RWPE2 (cell line): Measurements from ENCODE around the gene KDM6A.

ENCODE experiments used
- ATAC-seq: fragments of 200-7000 bp; cut with Tn5 transposase; 3 replicates; pipeline ENCODE4 v1.9.1; 2021; ENCODE audit warnings: low read depth
- DNase-seq: peaks from one replicate; pipeline ENCODE4 v3.0.0-alpha.2; 2020; ENCODE audit warnings: low spot score
- H3K27ac ChIP-seq: fragments of 450-650 bp; 2 replicates; pipeline ENCODE4 v1.5.1; 2017; ENCODE audit warnings: mild to moderate bottlenecking; ENCODE audit not compliant: poor library complexity, severe bottlenecking
- H3K27me3 ChIP-seq: fragments of 250-450 bp; sonication (Bioruptor Pico); 2 replicates; pipeline ENCODE4 v1.5.1; 2021; ENCODE audit warnings: mild to moderate bottlenecking, moderate library complexity; ENCODE audit not compliant: insufficient read depth, poor library complexity, severe bottlenecking
- H3K36me3 ChIP-seq: fragments of 250-450 bp; sonication (Bioruptor Pico); 2 replicates; pipeline ENCODE4 v1.5.1; 2020; ENCODE audit warnings: low read depth, mild to moderate bottlenecking, moderate library complexity
- H3K4me1 ChIP-seq: fragments of 250-450 bp; sonication (Bioruptor Pico); 2 replicates; pipeline ENCODE4 v1.5.1; 2021; ENCODE audit warnings: mild to moderate bottlenecking, moderate library complexity; ENCODE audit not compliant: insufficient read depth, poor library complexity, severe bottlenecking
- H3K4me3 ChIP-seq: fragments of 250-450 bp; sonication (Bioruptor Pico); 2 replicates; pipeline ENCODE4 v1.5.1; 2021; ENCODE audit warnings: mild to moderate bottlenecking, moderate library complexity; ENCODE audit not compliant: severe bottlenecking
- H3K9me3 ChIP-seq: fragments of 250-450 bp; sonication (Bioruptor Pico); 2 replicates; pipeline ENCODE4 v1.5.1; 2021; ENCODE audit warnings: mild to moderate bottlenecking, moderate library complexity; ENCODE audit not compliant: severe bottlenecking
- CTCF ChIP-seq: fragments of 450-650 bp; IDR thresholded peaks from one replicate; pipeline ENCODE4 v1.5.1; 2017; ENCODE audit warnings: mild to moderate bottlenecking, moderate library complexity; ENCODE audit not compliant: poor library complexity, severe bottlenecking

The KDM6A gene

GRCh38 chrX:45140812-45141211 is 267.8 kb downstream of the KDM6A start:
- TF ChIP-seq CTCF, result no peak
- no peaks in the 10 kb centered on the region for H3K36me3 ChIP-seq

DNA sequence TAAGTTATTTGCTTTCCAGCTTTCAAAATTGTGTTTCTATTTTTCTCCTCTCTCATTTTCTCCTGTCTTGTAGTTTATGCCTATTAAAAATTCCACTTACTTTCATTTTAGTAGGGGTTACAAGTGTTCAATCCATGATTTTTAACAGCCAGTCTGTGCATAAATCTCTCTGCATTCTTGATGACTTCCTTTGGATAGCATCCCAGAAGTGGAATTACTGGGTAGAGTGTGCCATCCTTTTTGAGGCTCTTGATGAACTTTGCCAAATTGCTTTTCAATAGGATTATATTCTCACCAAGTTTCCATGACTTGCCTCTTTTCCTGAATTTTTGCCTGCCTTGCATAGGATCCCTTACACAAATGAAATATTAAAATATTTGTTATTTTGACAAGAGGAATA is 269.2 kb downstream of the KDM6A start:
- Histone ChIP-seq H3K36me3 (no peaks in the 10 kb centered on the region), H3K9me3 (no peaks in the 10 kb centered on the region), H3K4me3 (no peak overlapping the region), H3K4me1 (no peaks in the 10 kb centered on the region), H3K27ac (no peak overlapping the region), H3K27me3 (no peaks in the 10 kb centered on the region)
- DNase-seq, result no peak
- TF ChIP-seq CTCF, result no peak
- ATAC-seq, result no peak

More at GRCh38 chrX:45140812-45141211, 267.8 kb downstream of the KDM6A start:
- H3K27me3 ChIP-seq, result no peaks in the 10 kb centered on the region
- H3K9me3 ChIP-seq, result no peaks in the 10 kb centered on the region
- ATAC-seq (no peak), DNase-seq (no peak)
- H3K27ac ChIP-seq, result no peak overlapping the region
- H3K4me1 ChIP-seq, result no peaks in the 10 kb centered on the region
- no peak overlapping the region for H3K4me3 ChIP-seq

DNA sequence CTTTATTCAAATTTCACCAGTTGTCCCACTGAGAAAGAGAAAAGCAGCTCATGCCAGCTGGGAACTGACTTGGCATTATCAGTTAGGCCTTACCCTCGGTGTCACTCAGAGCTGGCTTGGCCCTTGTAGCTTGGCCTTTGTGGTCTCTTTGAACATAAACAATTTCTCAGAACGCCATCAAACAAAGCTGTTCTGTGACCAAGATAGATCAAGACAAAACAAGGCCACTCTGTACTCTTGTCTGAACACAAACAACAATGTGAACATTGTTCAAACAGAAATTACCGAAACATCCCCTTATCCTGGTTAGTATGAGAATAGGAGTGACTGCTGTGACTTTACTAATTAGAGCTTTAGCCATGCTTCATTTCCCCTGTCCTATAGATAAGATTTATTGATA is 270.5 kb downstream of the KDM6A start:
- no peak for ATAC-seq
- Histone ChIP-seq H3K4me1 (no peaks in the 10 kb centered on the region), H3K36me3 (no peaks in the 10 kb centered on the region), H3K27ac (no peak overlapping the region), H3K4me3 (no peak overlapping the region), H3K27me3 (no peaks in the 10 kb centered on the region), H3K9me3 (no peaks in the 10 kb centered on the region)
- no peak for DNase-seq
- TF ChIP-seq CTCF, result no peak

- no peaks in the 10 kb centered on the region for H3K27me3 ChIP-seq
- no peaks in the 10 kb centered on the region for H3K4me1 ChIP-seq
- H3K9me3 ChIP-seq, result no peaks in the 10 kb centered on the region
- no peak overlapping the region for H3K27ac ChIP-seq
- DNase-seq (no peak), ATAC-seq (no peak)
- TF ChIP-seq CTCF, result no peak
- H3K4me3 ChIP-seq, result no peak overlapping the region
- no peaks in the 10 kb centered on the region for H3K36me3 ChIP-seq
Observed at GRCh38 chrX:45145492-45146215, 272.7 kb downstream of the KDM6A start.

DNA sequence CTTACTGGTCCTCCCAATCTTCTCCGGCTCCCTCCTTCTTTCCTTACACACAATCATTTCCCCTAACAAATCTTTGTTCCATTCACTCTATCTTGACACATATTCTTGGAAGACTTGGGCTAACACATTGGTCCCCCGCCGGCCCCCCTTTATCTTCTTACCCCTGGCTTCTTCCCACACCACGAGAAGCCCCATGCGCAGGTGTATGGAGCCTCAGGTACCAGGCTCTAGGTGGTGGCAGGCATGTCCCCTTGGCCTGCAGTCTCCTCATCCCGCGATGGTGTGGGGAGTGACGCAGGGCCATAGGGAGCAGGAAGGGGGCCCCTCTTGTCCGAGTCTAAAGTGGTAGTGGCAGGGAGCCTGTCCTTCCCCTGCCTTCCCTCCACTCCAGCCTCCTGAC is 277.8 kb downstream of the KDM6A start:
- no peak overlapping the region for H3K4me3 ChIP-seq
- DNase-seq (no peak), ATAC-seq (no peak)
- no peaks in the 10 kb centered on the region for H3K36me3 ChIP-seq
- no peaks in the 10 kb centered on the region for H3K9me3 ChIP-seq
- TF ChIP-seq CTCF, result no peak
- no peaks in the 10 kb centered on the region for H3K27me3 ChIP-seq
- no peaks in the 10 kb centered on the region for H3K4me1 ChIP-seq
- no peak overlapping the region for H3K27ac ChIP-seq
